Measurements from ENCODE around the gene LMOD1. TPM values are rescaled to one million over a fixed set of nuclear protein-coding genes. Genes with fewer than 3 reads are reported as not detected.
A peak's percentile ranks its signal among the peaks of the same experiment; 100 is the strongest.
"Not testable (repeated sequence)": the region's sequence is repeated elsewhere in the genome, so short reads cannot be mapped to it uniquely, and the experiment has no call there.

Gene LMOD1
- total and polyA plus RNA-seq, 2 donors (not counting 1 experiment from before 2014, with no cell fraction given): 36.3 to 74.9 TPM

DNA sequence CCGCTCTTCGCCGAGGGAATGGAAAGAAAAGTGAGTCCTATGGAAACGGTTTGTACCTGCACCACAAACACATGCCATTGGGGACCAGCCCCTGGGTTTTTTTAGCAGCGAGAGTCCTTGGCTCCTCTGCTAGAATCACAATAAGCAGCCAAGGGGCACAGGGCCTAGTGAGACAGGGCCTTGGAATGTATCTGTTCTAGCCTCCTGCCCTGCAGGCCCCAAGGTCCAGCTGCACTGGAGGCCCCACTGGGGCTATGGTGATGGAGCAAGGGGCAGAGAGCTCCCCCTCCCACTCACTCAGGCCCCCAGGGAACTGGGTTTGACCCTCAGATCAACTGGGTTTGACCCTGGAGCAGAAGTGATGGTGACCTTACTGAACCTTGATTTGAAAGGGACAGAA, 43.2 kb downstream of the LMOD1 start:
- H2AFZ ChIP-seq (ENCODE audit: low read length): no peak overlapping the region
- H3K36me3 ChIP-seq (ENCODE audit: control insufficient read depth, insufficient read depth, low read length): peaks cover 2% of the 10 kb centered on the region
- peak overlapping the region; percentile 60 for H3K27ac ChIP-seq (ENCODE audit: insufficient read depth, low read length)
- peak; percentile 68 to 69 for DNase-seq (ENCODE audit: low read depth in 2 of 2)
- H3K79me2 ChIP-seq (ENCODE audit: control insufficient read depth, insufficient read depth, low read length): no peaks in the 10 kb centered on the region
- TF ChIP-seq CTCF (conservative IDR thresholded peaks at IDR 0.05 in 1 of 2, IDR thresholded peaks at IDR 0.05 in 1 of 2; ENCODE audit: low read depth in 1 of 2, low read length in 2 of 2) (no peak), EZH2 (IDR thresholded peaks at IDR 0.05; ENCODE audit: low read length, missing control alignments) (no peak)
- no peak overlapping the region for H3K9ac ChIP-seq (ENCODE audit: insufficient read depth, low read length)
- H3K27me3 ChIP-seq (ENCODE audit: control insufficient read depth, insufficient read depth, low read length): no peaks in the 10 kb centered on the region
- peaks cover 31% of the 10 kb centered on the region for H3K4me1 ChIP-seq (ENCODE audit: control insufficient read depth, extremely low read depth, insufficient read depth, low read length)
- peak overlapping the region; percentile 16 for H3K4me2 ChIP-seq (ENCODE audit: extremely low read depth, insufficient read depth, low read length)
- no peaks in the 10 kb centered on the region for H4K20me1 ChIP-seq (ENCODE audit: control insufficient read depth, extremely low read depth, insufficient read depth, low read length)
- H3K4me3 ChIP-seq (replicated peaks in 1 of 4; ENCODE audit: control extremely low read depth in 1 of 4, insufficient read depth in 1 of 4, low read depth in 3 of 4, low read length in 4 of 4): no peak overlapping the region
- H3K9me3 ChIP-seq (ENCODE audit: control insufficient read depth, insufficient read depth, low read depth, low read length): no peaks in the 10 kb centered on the region

GRCh38 chr1:201902198-201902597, 44.1 kb downstream of the LMOD1 start:
- Histone ChIP-seq H3K9me3 (ENCODE audit: control insufficient read depth, insufficient read depth, low read depth, low read length) (no peaks in the 10 kb centered on the region), H3K79me2 (ENCODE audit: control insufficient read depth, insufficient read depth, low read length) (no peaks in the 10 kb centered on the region), H3K27ac (ENCODE audit: insufficient read depth, low read length) (no peak overlapping the region), H2AFZ (ENCODE audit: low read length) (no peak overlapping the region), H3K4me3 (replicated peaks in 1 of 4; ENCODE audit: control extremely low read depth in 1 of 4, insufficient read depth in 1 of 4, low read depth in 3 of 4, low read length in 4 of 4) (no peak overlapping the region), H3K9ac (ENCODE audit: insufficient read depth, low read length) (no peak overlapping the region), H3K27me3 (ENCODE audit: control insufficient read depth, insufficient read depth, low read length) (no peaks in the 10 kb centered on the region), H3K4me2 (ENCODE audit: extremely low read depth, insufficient read depth, low read length) (no peak overlapping the region), H3K36me3 (ENCODE audit: control insufficient read depth, insufficient read depth, low read length) (peaks cover 2% of the 10 kb centered on the region), H3K4me1 (ENCODE audit: control insufficient read depth, extremely low read depth, insufficient read depth, low read length) (peaks cover 36% of the 10 kb centered on the region), H4K20me1 (ENCODE audit: control insufficient read depth, extremely low read depth, insufficient read depth, low read length) (no peaks in the 10 kb centered on the region)
- no peak for TF ChIP-seq EZH2 (IDR thresholded peaks at IDR 0.05; ENCODE audit: low read length, missing control alignments)
- no peak for TF ChIP-seq CTCF (conservative IDR thresholded peaks at IDR 0.05 in 1 of 2, IDR thresholded peaks at IDR 0.05 in 1 of 2; ENCODE audit: low read depth in 1 of 2, low read length in 2 of 2)
- peak; percentile 35 to 55 for DNase-seq (ENCODE audit: low read depth in 2 of 2)

DNA sequence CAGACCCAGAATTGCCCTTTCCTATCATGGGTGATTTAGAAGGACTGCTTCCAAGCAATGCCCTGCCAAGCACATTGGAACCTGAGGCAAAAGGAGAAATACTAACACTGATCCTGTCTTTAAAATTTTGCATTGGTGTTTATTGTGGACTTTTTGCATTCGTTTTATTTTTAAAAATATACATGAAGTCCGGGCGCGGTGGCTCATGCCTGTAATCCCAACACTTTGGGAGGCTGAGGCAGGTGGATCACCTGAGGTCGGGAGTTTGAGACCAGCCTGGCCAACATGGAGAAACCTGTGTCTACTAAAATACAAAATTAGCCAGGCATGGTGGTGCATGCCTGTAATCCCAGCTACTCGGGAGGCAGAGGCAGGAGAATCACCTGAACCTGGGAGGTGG, 45.3 kb downstream of the LMOD1 start:
- not testable (repeated sequence) for H3K79me2 ChIP-seq (ENCODE audit: control insufficient read depth, insufficient read depth, low read length); H2AFZ ChIP-seq (ENCODE audit: low read length); H4K20me1 ChIP-seq (ENCODE audit: control insufficient read depth, extremely low read depth, insufficient read depth, low read length); H3K4me2 ChIP-seq (ENCODE audit: extremely low read depth, insufficient read depth, low read length); H3K36me3 ChIP-seq (ENCODE audit: control insufficient read depth, insufficient read depth, low read length); H3K27me3 ChIP-seq (ENCODE audit: control insufficient read depth, insufficient read depth, low read length); DNase-seq (ENCODE audit: low read depth in 2 of 2); H3K4me3 ChIP-seq (replicated peaks in 1 of 4; ENCODE audit: control extremely low read depth in 1 of 4, insufficient read depth in 1 of 4, low read depth in 3 of 4, low read length in 4 of 4); H3K27ac ChIP-seq (ENCODE audit: insufficient read depth, low read length); H3K9ac ChIP-seq (ENCODE audit: insufficient read depth, low read length); H3K9me3 ChIP-seq (ENCODE audit: control insufficient read depth, insufficient read depth, low read depth, low read length)
- peaks cover 47% of the 10 kb centered on the region for H3K4me1 ChIP-seq (ENCODE audit: control insufficient read depth, extremely low read depth, insufficient read depth, low read length)

Data from fibroblast of lung (primary cell).